GM12878 (cell line): ENCODE measurements around the gene MRTFA. TPM values are rescaled to one million over a fixed set of nuclear protein-coding genes. Genes with fewer than 3 reads are reported as not detected.
"Not testable (repeated sequence)": the region's sequence is repeated elsewhere in the genome, so short reads cannot be mapped to it uniquely, and the experiment has no call there.

Experiments used
- ATAC-seq: fragments of 200-7000 bp; cut with Tn5 transposase; 3 replicates; pipeline ENCODE4 v1.9.1; 2020; ENCODE audit warnings: mild to moderate bottlenecking, moderate library complexity
- BruUV-seq: library from RNA; stranded (reverse); fragments of 400-500 nt; replicated peaks from 2 replicates; lab custom pipeline; 2021; lab: Mats Ljungman, UMichigan
- CTCF ChIA-PET: fragments of 300-600 bp; sonication (Branson Sonifier 250); formaldehyde crosslinking; extraction: SDS; loops from one replicate; lab custom pipeline; 2021; ENCODE audit warnings: inconsistent platforms; lab: Yijun Ruan, JAX
- POLR2A ChIA-PET: fragments of 350-600 bp; formaldehyde crosslinking; extraction: SDS; loops from one replicate; lab custom pipeline; 2021; ENCODE audit warnings: inconsistent platforms; lab: Charles Lee
- RAD21 ChIA-PET: fragments of 300-600 bp; sonication (Branson Sonifier 250); formaldehyde crosslinking; loops from one replicate; lab custom pipeline; 2023; ENCODE audit warnings: antibody characterized with exemption; ENCODE audit not compliant: unreplicated experiment; lab: Charles Lee
- SMC1A ChIA-PET: fragments of 300-600 bp; sonication (Branson Sonifier 250); formaldehyde crosslinking; loops from one replicate; lab custom pipeline; 2023; ENCODE audit not compliant: unreplicated experiment, uncharacterized antibody; lab: Charles Lee
- DNase-seq: peaks from one replicate; pipeline ENCODE4 v3.0.0-alpha.2; 2011; ENCODE audit warnings: low read depth, low spot score
- FAIRE-seq: peaks from 3 replicates; lab custom pipeline; 2011; peaks lifted over from hg19 to GRCh38; lab: Jason Lieb, UNC
- H2AFZ ChIP-seq: 2 replicates; pipeline ENCODE4 v1.6.0; 2011; ENCODE audit warnings: low read depth, low read length, control low read depth; ENCODE audit not compliant: control insufficient read depth
- H3K27ac ChIP-seq: 2 replicates; pipeline ENCODE4 v1.5.1; 2011; ENCODE audit warnings: control low read depth; ENCODE audit not compliant: control insufficient read depth, insufficient read depth
- H3K27me3 ChIP-seq, 2 experiments: replicated peaks in 1 of 2; 2 replicates each; pipeline versions ENCODE4 v1.6.0 to v1.6.1; 2011; ENCODE audit warnings: low read length in 1 of 2; ENCODE audit not compliant: control insufficient read depth in 2 of 2, insufficient read depth in 2 of 2
- H3K36me3 ChIP-seq, 2 experiments: 2 replicates each; pipeline ENCODE4 v1.5.1; 2011; ENCODE audit warnings: low read length in 1 of 2; ENCODE audit not compliant: control insufficient read depth in 2 of 2, insufficient read depth in 2 of 2
- H3K4me1 ChIP-seq: 2 replicates; pipeline ENCODE4 v1.6.1; 2011; ENCODE audit warnings: mild to moderate bottlenecking, low read length, moderate library complexity, mixed read lengths; ENCODE audit not compliant: control insufficient read depth, insufficient read depth
- H3K4me2 ChIP-seq: 2 replicates; pipeline ENCODE4 v1.6.0; 2011; ENCODE audit warnings: control low read depth; ENCODE audit not compliant: control insufficient read depth, insufficient read depth
- H3K4me3 ChIP-seq: fragments of 200-600 bp; sonication (generic); 2 replicates; pipeline ENCODE4 v1.5.1; 2016
- H3K79me2 ChIP-seq: 2 replicates; pipeline ENCODE4 v1.6.0; 2011; ENCODE audit warnings: low read length; ENCODE audit not compliant: control insufficient read depth, insufficient read depth
- H3K9ac ChIP-seq: 2 replicates; pipeline ENCODE4 v1.8.0; 2011; ENCODE audit warnings: low read length, control low read depth, mixed read lengths; ENCODE audit not compliant: control insufficient read depth, insufficient read depth
- H3K9me3 ChIP-seq: replicated peaks from 3 replicates; pipeline ENCODE4 v1.5.1; 2011; ENCODE audit warnings: mild to moderate bottlenecking, low read length; ENCODE audit not compliant: control insufficient read depth, insufficient read depth
- H4K20me1 ChIP-seq: 2 replicates; pipeline ENCODE4 v1.6.0; 2011; ENCODE audit not compliant: control insufficient read depth, insufficient read depth
- CBX5 ChIP-seq: sonication (generic); IDR thresholded peaks from 2 replicates; pipeline ENCODE4 v1.6.1; 2016; ENCODE audit warnings: low read depth, moderate library complexity, mild to moderate bottlenecking, inconsistent platforms
- ESRRA ChIP-seq: IDR thresholded peaks from 2 replicates; pipeline ENCODE4 v1.6.1; 2012; ENCODE audit warnings: mild to moderate bottlenecking, low read length, improper control_type of control experiment
- IRF4 ChIP-seq: IDR thresholded peaks from 2 replicates; pipeline ENCODE4 v1.6.1; 2011; ENCODE audit warnings: low read depth, low read length
- JUNB ChIP-seq: IDR thresholded peaks from 2 replicates; pipeline ENCODE4 v1.6.1; 2016; ENCODE audit warnings: antibody characterized with exemption, mild to moderate bottlenecking
- KDM1A ChIP-seq: fragments of 200-600 bp; sonication (generic); IDR thresholded peaks from 2 replicates; pipeline ENCODE4 v1.6.1; 2016; ENCODE audit warnings: borderline replicate concordance
- NFYA ChIP-seq: IDR thresholded peaks from 2 replicates; pipeline ENCODE4 v1.6.1; 2011; ENCODE audit warnings: low read depth, mild to moderate bottlenecking, low read length, improper control_type of control experiment, borderline replicate concordance
- NKRF ChIP-seq: fragments of 450-650 bp; conservative IDR thresholded peaks from 2 replicates; pipeline ENCODE4 v1.6.1; 2017; ENCODE audit warnings: mild to moderate bottlenecking, moderate library complexity
- PAX8 ChIP-seq: fragments of 450-650 bp; IDR thresholded peaks from 2 replicates; pipeline ENCODE4 v1.6.1; 2017; ENCODE audit warnings: mild to moderate bottlenecking, moderate library complexity
- RAD51 ChIP-seq: fragments of 450-650 bp; IDR thresholded peaks from 2 replicates; pipeline ENCODE4 v1.6.1; 2016; ENCODE audit warnings: moderate library complexity, mild to moderate bottlenecking, inconsistent platforms
- SP1 ChIP-seq: IDR thresholded peaks from one replicate; pipeline ENCODE4 v1.6.1; 2011; ENCODE audit warnings: low read depth, low read length
- SPI1 ChIP-seq: IDR thresholded peaks from 2 replicates; pipeline ENCODE4 v1.6.1; 2011; ENCODE audit warnings: low read depth, mild to moderate bottlenecking, low read length, moderate library complexity, borderline replicate concordance; ENCODE audit not compliant: insufficient read depth
- STAT3 ChIP-seq: IDR thresholded peaks from 2 replicates; pipeline ENCODE4 v1.6.1; 2011; ENCODE audit warnings: low read depth, low read length, improper control_type of control experiment
- SUPT20H ChIP-seq: IDR thresholded peaks from 2 replicates; pipeline ENCODE4 v1.6.1; 2011; ENCODE audit warnings: low read depth, mild to moderate bottlenecking, low read length, moderate library complexity, borderline replicate concordance; ENCODE audit not compliant: control insufficient read depth
- USF1 ChIP-seq: IDR thresholded peaks from 2 replicates; pipeline ENCODE4 v1.6.1; 2011; ENCODE audit warnings: borderline replicate concordance, low read depth, mild to moderate bottlenecking, moderate library complexity, mixed read lengths, low read length; ENCODE audit not compliant: insufficient read depth; ENCODE audit errors: extremely low read length
- whole genome bisulfite sequencing: methylation state at CpG from one replicate; pipeline ENCODE4 v1.1.6; 2016; ENCODE audit warnings: low lambda C conversion rate; ENCODE audit not compliant: insufficient replicate concordance, insufficient coverage; ENCODE audit errors: missing lambda C conversion rate; 5-methylcytosine and 5-hydroxymethylcytosine counted together
- in situ Hi-C: fragments of 300-500 bp; cut with MboI; formaldehyde crosslinking; loops from 9 replicates; pipeline ENCODE4 v1.14.3; 2018; ENCODE audit warnings: mixed read lengths
- intact Hi-C: fragments of 100-400 bp; cut with micrococcal nuclease; formaldehyde crosslinking; loops from one replicate; pipeline ENCODE4 v1.14.2; 2022; ENCODE audit not compliant: unreplicated experiment
- polyA plus RNA-seq, 11 experiments: library from polyadenylated mRNA; depleted of rRNA in 4 of 11; unstranded in 6 of 11; stranded (reverse) in 5 of 11; fragments of >200 nt; fragmentation: Nextera tagmentation in 4 of 11; fragmentation: Illumina TruSeq in 1 of 11; extraction: Ambion mirVana in 4 of 11; extraction: Trizol in 1 of 11; gene quantifications; 1 replicate in 1 of 11; 2 replicates in 10 of 11; pipeline versions ENCODE4 v1.2.1 to v1.2.3, GENCODE V29; 2011 to 2016; ENCODE audit warnings: inconsistent platforms in 2 of 11, missing spikeins in 2 of 11, low read depth in 1 of 11
- total RNA-seq, 4 experiments: library from RNA; depleted of rRNA in 3 of 4; stranded (reverse); fragments of >200 nt in 3 of 4; fragmentation: Illumina TruSeq in 1 of 4; extraction: Trizol in 1 of 4; gene quantifications; 2 replicates each; pipeline versions ENCODE4 v1.2.1 to v1.2.3, GENCODE V29; 2013 to 2021

The MRTFA gene
- total and polyA plus RNA-seq, 10 of the 15 experiments (the other 5 are each of a cell fraction or from before 2014, with no cell fraction given): 2.0 to 63.9 (median 17.9) TPM

- in situ Hi-C loops (no loop called here), intact Hi-C loops (no loop called here)
- WGBS: 97% methylated on average over 6 of the region's 6 CpGs
- Histone ChIP-seq H4K20me1 (no peaks in the 10 kb centered on the region), H3K4me3 (no peak overlapping the region), H3K9me3 (no peaks in the 10 kb centered on the region; the same call in 2 of the 3 replicates), H3K27ac (no peak overlapping the region), H2AFZ (no peak overlapping the region), H3K9ac (no peak overlapping the region), H3K27me3 (no peaks in the 10 kb centered on the region), H3K4me2 (no peak overlapping the region), H3K79me2 (peaks cover 69% of the 10 kb centered on the region), H3K36me3 (no peaks in the 10 kb centered on the region), H3K4me1 (peaks cover 37% of the 10 kb centered on the region)
- DNase-seq: no peak
- no peak for FAIRE-seq
- ChIA-PET POLR2A (interaction anchor here (0.6 to 0.7 kb wide), 2 partner anchors 23 to 82 kb away, joined by 3 to 4 read pairs; no protein-coding TSS in a partner anchor), CTCF (no interaction called here), SMC1A (no interaction called here), RAD21 (no interaction called here)
- BruUV-seq: no TSS peak
- ATAC-seq: no peak
- no peak for TF ChIP-seq SUPT20H
- TF ChIP-seq STAT3: no peak
- TF ChIP-seq JUNB: no peak
- TF ChIP-seq IRF4: no peak
- no peak for TF ChIP-seq RAD51
- TF ChIP-seq NKRF: no peak
- no peak for TF ChIP-seq ESRRA
- no peak for TF ChIP-seq KDM1A
- TF ChIP-seq SP1: no peak
- no peak for TF ChIP-seq PAX8
- no peak for TF ChIP-seq CBX5
- no peak for TF ChIP-seq SPI1
- no peak for TF ChIP-seq USF1
- TF ChIP-seq NFYA: no peak
Measured at GRCh38 chr22:40599731-40600130, 36.8 kb downstream of the MRTFA start.

- H3K27me3 ChIP-seq, H3K36me3 ChIP-seq, in situ Hi-C loops, RAD21 ChIA-PET, intact Hi-C loops, H3K9me3 ChIP-seq, H4K20me1 ChIP-seq, H3K4me2 ChIP-seq, H2AFZ ChIP-seq, H3K27ac ChIP-seq, H3K4me3 ChIP-seq, ATAC-seq, DNase-seq, BruUV-seq, H3K9ac ChIP-seq, FAIRE-seq: not testable (repeated sequence)
- ChIA-PET CTCF (interaction anchor here (1.4 to 2.8 kb wide), 2 partner anchors 17 to 48 kb away, joined by 4 to 25 read pairs; no protein-coding TSS in a partner anchor), SMC1A (interaction anchor here (10.5 kb wide), 1 partner anchor 17 kb away, joined by 75 read pairs; no protein-coding TSS in a partner anchor), POLR2A (interaction anchor here (0.7 to 1.7 kb wide), 3 partner anchors 38 to 106 kb away, joined by 4 to 6 read pairs (median 5); partner anchors contain the start of gene MRTFA)
- WGBS: 85% methylated on average over 10 of the region's 10 CpGs
- Histone ChIP-seq H3K79me2 (peaks cover 76% of the 10 kb centered on the region), H3K4me1 (peaks cover 46% of the 10 kb centered on the region)
Measured at GRCh38 chr22:40598712-40599111, 37.8 kb downstream of the MRTFA start.
